KMS-11 (cell line): ENCODE measurements around the gene SRRM2.

ENCODE experiments used
- H2AFZ ChIP-seq: fragments of 200-600 bp; sonication (generic); 2 replicates; pipeline ENCODE4 v1.6.1; 2016; ENCODE audit warnings: antibody characterized with exemption, mixed run types, low read depth
- H3K27ac ChIP-seq: fragments of 200-600 bp; sonication (generic); 2 replicates; pipeline ENCODE4 v1.6.1; 2016; ENCODE audit warnings: mild to moderate bottlenecking, mixed run types
- H3K27me3 ChIP-seq: fragments of 200-600 bp; sonication (generic); 2 replicates; pipeline ENCODE4 v1.6.1; 2017; ENCODE audit warnings: mild to moderate bottlenecking, low read depth, mixed run types, moderate library complexity; ENCODE audit not compliant: insufficient read depth
- H3K36me3 ChIP-seq: fragments of 200-600 bp; sonication (generic); 2 replicates; pipeline ENCODE4 v1.6.1; 2017; ENCODE audit warnings: mild to moderate bottlenecking, mixed run types; ENCODE audit not compliant: insufficient read depth
- H3K4me1 ChIP-seq: fragments of 200-600 bp; sonication (generic); 2 replicates; pipeline ENCODE4 v1.6.1; 2016; ENCODE audit warnings: mild to moderate bottlenecking, low read depth, mixed run types; ENCODE audit not compliant: poor library complexity, severe bottlenecking
- H3K4me2 ChIP-seq: fragments of 200-600 bp; sonication (generic); 2 replicates; pipeline ENCODE4 v1.7.0; 2016; ENCODE audit warnings: mild to moderate bottlenecking, mixed run types
- H3K4me3 ChIP-seq: fragments of 200-600 bp; sonication (generic); IDR thresholded peaks from 2 replicates; pipeline ENCODE4 v1.6.1; 2017; ENCODE audit warnings: low read depth, low read length, mixed read lengths; ENCODE audit not compliant: insufficient read depth
- H3K79me2 ChIP-seq: fragments of 200-600 bp; sonication (generic); 2 replicates; pipeline ENCODE4 v1.6.1; 2016; ENCODE audit warnings: low read depth, mixed run types; ENCODE audit not compliant: insufficient read depth
- H3K9ac ChIP-seq: fragments of 200-600 bp; sonication (generic); 2 replicates; pipeline ENCODE4 v1.6.1; 2016; ENCODE audit warnings: mild to moderate bottlenecking, mixed run types
- H4K20me1 ChIP-seq: fragments of 200-600 bp; sonication (generic); 2 replicates; pipeline ENCODE4 v1.6.1; 2016; ENCODE audit warnings: mild to moderate bottlenecking, mixed run types; ENCODE audit not compliant: insufficient read depth
- TF ChIP-seq, protein P1 (sequence below): fragments of 200-600 bp; sonication (generic); conservative IDR thresholded peaks from 2 replicates; pipeline ENCODE4 v1.6.1; 2017; ENCODE audit warnings: low read depth, mild to moderate bottlenecking, antibody characterized with exemption, low read length, moderate library complexity, mixed read lengths

SRRM2 gene

DNA sequence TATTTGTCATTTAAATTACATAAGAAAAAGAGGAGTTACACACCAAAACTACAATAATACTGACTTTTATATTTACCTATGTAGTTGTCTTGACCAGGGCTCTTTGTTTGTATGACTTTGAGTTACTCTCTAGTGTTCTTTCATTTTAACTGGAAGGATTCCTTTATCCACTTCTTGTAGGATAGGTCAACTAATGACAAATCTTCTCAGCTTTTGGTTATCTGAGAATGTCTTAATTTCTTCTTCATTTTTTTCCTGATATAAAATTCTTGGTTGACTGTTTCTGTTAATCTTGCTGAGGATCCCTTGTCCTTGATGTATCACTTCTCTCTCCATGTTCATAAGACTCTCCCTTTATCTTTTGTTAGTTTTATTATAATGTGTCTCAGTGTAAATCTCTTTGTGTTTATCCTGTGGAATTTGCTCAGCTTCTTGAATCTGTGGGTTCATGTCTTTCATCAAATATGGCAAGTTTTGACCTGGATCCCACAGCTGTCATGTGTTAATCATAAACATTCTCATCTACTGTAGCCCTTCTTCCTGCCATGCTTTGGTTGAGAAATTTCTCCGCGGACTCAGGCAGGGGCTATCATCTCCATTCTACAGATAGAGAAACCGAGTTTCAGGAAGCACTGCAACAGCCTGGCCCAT, 51.2 kb downstream of the SRRM2 start:
- Histone ChIP-seq H3K4me1 (no peaks in the 10 kb centered on the region), H4K20me1 (no peaks in the 10 kb centered on the region), H3K27ac (no peak overlapping the region), H3K9ac (no peak overlapping the region), H3K4me3 (no peak overlapping the region), H3K4me2 (no peak overlapping the region), H2AFZ (no peak overlapping the region), H3K36me3 (no peaks in the 10 kb centered on the region), H3K27me3 (peaks cover 75% of the 10 kb centered on the region), H3K79me2 (no peaks in the 10 kb centered on the region)
- TF ChIP-seq, protein P1, sequence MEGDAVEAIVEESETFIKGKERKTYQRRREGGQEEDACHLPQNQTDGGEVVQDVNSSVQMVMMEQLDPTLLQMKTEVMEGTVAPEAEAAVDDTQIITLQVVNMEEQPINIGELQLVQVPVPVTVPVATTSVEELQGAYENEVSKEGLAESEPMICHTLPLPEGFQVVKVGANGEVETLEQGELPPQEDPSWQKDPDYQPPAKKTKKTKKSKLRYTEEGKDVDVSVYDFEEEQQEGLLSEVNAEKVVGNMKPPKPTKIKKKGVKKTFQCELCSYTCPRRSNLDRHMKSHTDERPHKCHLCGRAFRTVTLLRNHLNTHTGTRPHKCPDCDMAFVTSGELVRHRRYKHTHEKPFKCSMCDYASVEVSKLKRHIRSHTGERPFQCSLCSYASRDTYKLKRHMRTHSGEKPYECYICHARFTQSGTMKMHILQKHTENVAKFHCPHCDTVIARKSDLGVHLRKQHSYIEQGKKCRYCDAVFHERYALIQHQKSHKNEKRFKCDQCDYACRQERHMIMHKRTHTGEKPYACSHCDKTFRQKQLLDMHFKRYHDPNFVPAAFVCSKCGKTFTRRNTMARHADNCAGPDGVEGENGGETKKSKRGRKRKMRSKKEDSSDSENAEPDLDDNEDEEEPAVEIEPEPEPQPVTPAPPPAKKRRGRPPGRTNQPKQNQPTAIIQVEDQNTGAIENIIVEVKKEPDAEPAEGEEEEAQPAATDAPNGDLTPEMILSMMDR: no peak

DNA sequence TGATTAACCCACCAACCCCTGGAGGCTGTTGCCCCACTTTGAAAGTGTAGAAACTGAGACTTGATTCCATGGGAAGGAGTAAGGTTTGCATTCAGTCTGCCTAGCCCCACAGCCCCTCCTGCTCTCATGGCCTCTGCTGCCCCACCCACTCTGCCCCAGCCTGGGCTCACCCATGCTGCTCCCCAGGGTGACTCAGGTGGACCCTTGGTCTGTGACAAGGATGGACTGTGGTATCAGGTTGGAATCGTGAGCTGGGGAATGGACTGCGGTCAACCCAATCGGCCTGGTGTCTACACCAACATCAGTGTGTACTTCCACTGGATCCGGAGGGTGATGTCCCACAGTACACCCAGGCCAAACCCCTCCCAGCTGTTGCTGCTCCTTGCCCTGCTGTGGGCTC, 52.3 kb downstream of the SRRM2 start:
- H2AFZ ChIP-seq: no peak overlapping the region
- H3K4me2 ChIP-seq: no peak overlapping the region
- H3K9ac ChIP-seq: no peak overlapping the region
- H3K36me3 ChIP-seq: no peaks in the 10 kb centered on the region
- H3K27ac ChIP-seq: no peak overlapping the region
- H3K27me3 ChIP-seq: peaks cover 82% of the 10 kb centered on the region
- H3K4me3 ChIP-seq: no peak overlapping the region
- TF ChIP-seq, protein P1: no peak
- no peaks in the 10 kb centered on the region for H4K20me1 ChIP-seq
- no peaks in the 10 kb centered on the region for H3K4me1 ChIP-seq
- H3K79me2 ChIP-seq: no peaks in the 10 kb centered on the region

DNA sequence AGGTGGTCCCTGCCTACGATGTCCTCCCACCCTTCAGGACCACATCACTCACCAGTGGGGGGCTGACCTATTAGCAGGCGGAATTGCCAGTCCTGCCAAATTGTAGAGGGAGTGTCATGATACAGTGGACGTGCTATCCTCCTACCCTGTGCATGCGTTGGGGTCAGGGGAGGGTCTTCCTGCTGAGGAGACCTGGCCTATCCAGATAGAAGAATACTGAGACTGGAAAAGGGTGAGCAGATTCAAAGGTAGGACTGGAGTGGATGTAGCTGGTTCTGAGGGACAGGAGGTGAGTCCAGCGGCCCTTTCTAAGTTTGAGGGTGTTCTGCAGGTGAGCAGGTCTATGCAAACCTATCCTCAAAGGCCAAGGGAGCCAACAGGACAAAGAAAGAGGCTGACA, 53.8 kb downstream of the SRRM2 start:
- H3K27me3 ChIP-seq: peaks cover 85% of the 10 kb centered on the region
- no peak overlapping the region for H3K9ac ChIP-seq
- TF ChIP-seq, protein P1: no peak
- H3K27ac ChIP-seq: no peak overlapping the region
- H3K4me2 ChIP-seq: no peak overlapping the region
- no peaks in the 10 kb centered on the region for H3K79me2 ChIP-seq
- no peaks in the 10 kb centered on the region for H3K4me1 ChIP-seq
- H3K36me3 ChIP-seq: no peaks in the 10 kb centered on the region
- H2AFZ ChIP-seq: no peak overlapping the region
- H4K20me1 ChIP-seq: no peaks in the 10 kb centered on the region
- no peak overlapping the region for H3K4me3 ChIP-seq

DNA sequence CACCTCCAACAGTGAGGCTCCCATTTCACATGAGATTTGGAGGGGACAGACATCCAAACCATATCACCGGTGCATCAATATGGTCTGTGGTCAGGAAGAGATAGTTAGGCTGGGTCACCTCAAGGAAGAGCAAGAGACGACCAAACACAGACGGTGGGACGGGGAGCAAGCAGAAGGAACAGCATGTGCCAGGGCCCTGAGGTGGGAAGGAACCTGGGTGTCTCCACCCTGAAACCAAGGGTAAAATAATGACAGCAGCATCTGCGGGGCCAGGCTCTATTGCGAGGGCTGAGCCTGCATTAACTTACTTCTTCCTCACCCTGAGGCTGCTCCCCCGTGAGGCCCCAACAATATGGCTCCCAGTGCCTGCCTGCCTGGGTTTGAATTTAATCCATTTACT, 55.7 kb downstream of the SRRM2 start:
- TF ChIP-seq, protein P1: no peak
- Histone ChIP-seq H3K27me3 (peaks cover 99% of the 10 kb centered on the region), H3K4me3 (no peak overlapping the region), H3K27ac (no peak overlapping the region), H3K36me3 (no peaks in the 10 kb centered on the region), H3K9ac (no peak overlapping the region), H2AFZ (no peak overlapping the region), H3K4me2 (no peak overlapping the region), H3K79me2 (no peaks in the 10 kb centered on the region), H4K20me1 (no peaks in the 10 kb centered on the region), H3K4me1 (no peaks in the 10 kb centered on the region)
